HG02938 (cell line): Measurements from ENCODE around the gene BSND.
"Not testable (repeated sequence)": the region's sequence is repeated elsewhere in the genome, so short reads cannot be mapped to it uniquely, and the experiment has no call there.

Experiments
- ATAC-seq: cut with Tn5 transposase; IDR thresholded peaks from one replicate; pipeline ENCODE4 v1.9.1; 2021; ENCODE audit warnings: mild to moderate bottlenecking, moderate library complexity; ENCODE audit not compliant: unreplicated experiment

Gene BSND

GRCh38 chr1:55015731-55016620 lies 17.2 kb downstream of the BSND start:
- no peak for ATAC-seq

DNA sequence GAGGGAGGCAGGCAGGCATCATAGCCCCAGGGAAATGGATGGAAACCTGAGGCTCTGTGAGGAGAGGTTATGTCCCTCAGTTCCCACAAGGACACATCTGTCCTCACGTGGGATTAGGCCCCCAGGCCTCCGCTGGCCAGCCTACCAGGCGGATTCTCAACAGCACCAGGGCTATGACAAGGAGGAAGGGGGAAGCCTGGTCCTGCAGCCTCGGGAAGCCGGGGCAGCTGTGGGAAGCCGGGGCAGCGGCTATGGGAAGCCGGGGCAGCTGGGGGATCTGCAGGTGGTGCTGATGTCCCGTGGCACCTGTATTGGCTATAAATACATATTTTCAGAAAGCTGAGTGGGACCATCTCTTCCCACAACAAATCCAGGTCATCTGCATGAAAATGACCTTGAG lies 19.7 kb downstream of the BSND start:
- ATAC-seq = no peak

DNA sequence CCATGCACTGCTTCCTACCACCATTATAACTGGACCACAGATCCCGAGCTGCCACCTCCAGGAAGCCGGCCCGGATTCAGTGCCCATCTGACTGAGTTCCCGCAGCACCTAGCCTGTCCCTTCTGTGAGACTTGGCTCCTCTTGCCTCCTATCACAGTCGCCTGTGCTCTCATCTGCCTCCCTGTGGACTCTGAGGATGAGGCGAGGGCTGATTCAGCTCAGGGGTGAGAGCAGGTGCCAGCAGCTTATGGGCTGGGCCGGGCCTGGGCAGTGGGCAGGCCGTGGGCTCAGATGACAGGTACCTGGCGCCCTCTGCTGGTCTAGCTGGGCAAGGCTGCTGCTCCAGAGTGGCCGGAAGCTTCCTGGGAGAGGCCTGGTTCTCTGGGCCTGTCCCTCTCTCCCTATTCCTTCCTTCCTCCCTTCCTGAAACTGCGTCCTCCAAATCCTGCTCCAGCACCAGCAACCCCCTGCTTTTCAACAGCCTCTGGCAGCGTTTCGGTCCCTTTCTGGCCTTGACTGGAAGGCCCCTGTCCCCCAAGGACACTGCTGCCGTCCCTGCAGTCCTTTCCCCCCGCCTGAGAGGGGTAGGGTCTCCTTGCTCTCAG lies 23.3 kb downstream of the BSND start:
- peak; percentile 67 for ATAC-seq

DNA sequence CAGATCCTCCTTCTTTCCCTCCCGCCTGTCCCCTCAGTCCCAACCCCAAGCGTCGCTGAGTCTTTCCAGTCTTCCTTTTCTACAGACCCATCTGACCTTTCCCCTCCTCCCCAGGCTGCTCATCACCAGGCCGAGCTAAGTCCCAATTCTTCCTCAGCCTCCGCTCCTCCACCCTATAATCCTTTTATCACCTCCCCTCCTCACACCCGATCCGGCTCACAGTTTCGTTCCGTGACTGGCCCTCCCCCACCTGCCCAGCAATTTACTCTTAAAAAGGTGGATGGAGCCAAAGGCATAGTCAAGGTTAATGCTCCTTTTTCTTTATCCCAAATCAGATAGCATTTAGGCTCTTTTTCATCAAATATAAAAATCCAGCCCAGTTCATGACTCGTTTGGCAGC lies 25.4 kb downstream of the BSND start:
- not testable (repeated sequence) for ATAC-seq

- not testable (repeated sequence) for ATAC-seq
Observed at GRCh38 chr1:55026682-55027081, 27.9 kb downstream of the BSND start.

DNA sequence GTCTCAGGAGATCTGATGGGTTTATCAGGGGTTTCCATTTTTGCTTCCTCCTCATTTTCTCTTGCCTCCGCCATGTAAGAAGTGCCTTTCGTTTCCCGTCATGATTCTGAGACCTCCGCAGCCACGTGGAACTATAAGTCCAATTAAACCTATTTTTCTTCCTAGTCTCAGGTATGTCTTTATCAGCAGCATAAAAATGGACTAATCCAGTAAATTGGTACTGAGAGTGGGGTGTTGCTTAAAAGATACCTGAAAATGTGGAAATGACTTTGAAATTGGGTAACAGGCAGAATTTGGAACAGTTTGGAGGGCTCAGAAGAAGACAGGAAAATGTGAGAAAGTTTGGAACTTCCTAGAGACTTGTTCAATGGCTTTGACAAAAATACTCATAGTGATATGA lies 32.4 kb downstream of the BSND start:
- not testable (repeated sequence) for ATAC-seq

- no peak for ATAC-seq
Observed at GRCh38 chr1:55033265-55033614, 34.5 kb downstream of the BSND start.

DNA sequence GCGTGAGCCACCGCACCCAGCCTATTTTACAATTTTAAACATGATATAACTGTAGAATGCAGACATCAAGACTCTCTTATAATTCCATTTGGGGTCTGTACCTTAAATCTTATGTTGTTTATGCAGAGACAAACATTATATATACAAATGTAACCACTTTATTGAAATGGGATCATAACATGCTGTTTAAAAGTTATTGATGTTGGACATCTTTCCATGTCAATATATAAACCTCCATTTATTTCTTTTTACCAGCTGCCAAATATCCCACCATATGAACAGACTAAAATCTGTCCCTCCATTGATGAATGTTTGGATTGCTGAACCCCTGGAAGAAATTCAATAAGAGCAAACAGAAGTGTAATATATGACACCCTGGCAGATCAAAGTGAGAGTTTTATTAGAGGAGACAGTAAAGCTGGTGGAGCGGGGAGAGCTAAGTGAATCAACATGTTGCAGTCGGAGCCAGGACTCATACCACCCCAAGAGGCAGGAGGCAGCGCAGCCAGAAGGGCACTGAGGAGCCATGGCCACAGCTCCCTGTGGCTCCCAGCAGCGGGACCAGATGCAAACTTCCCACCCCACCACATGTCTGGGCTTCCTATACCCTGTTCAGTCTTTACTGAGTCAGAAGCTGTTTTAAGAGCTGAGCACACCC lies 35.9 kb downstream of the BSND start:
- ATAC-seq = no peak

GRCh38 chr1:55035904-55036303 lies 37.2 kb downstream of the BSND start:
- no peak for ATAC-seq

DNA sequence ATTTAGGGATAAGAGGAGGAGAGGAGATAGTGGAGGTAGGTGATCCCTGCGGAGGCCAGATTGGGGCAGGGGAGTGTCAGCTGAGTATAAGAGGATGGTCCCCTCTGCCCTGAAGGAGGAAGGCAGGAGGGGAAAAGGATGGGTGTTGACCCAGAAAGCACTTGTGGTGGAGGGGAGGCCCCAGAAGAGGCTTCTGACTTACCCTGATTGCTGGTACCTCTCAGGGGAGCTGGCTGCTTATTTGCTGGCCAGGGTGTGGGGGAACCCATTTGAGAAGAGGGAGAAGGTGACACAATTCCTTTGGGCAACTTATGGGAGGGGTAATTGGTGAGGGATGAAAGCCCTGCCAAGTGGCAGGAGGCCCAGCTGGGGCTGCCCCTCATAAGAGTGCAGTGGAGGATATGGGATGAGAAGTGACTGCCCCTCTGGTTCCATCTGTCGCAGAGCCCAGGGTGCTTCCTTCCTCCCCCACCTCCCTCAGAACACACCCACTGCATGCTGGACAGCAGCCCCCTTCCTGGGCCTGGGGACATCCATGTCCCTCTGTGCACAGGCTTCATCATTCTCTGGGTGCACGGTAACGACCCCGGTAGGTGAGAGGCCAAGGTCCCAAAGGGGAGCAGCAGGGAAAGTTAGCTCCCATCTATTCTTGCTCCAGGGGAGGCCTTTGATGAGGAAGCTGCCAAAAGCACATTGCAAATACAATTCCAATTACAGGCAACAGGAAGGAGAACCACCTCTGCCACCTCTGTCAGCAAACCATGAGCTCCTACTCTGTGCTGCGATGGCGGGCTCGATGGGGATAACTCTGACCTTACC lies 39.2 kb downstream of the BSND start:
- ATAC-seq = no peak

DNA sequence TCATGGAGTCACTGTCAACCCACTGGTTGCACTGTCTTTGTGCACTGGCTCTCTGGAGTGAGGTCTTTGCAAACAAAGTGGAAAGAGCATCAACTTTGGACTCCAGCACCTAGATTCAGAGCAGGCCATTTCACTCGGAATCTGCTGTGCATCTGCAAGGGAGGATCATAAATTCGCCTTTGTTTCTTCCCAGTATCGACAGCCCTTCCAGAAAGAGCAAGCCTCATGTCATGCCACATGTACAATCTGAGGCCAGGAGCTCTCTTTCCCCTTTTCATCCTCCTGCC lies 39.8 kb downstream of the BSND start:
- no peak for ATAC-seq

GRCh38 chr1:55038974-55039341 lies 40.2 kb downstream of the BSND start:
- no peak for ATAC-seq

DNA sequence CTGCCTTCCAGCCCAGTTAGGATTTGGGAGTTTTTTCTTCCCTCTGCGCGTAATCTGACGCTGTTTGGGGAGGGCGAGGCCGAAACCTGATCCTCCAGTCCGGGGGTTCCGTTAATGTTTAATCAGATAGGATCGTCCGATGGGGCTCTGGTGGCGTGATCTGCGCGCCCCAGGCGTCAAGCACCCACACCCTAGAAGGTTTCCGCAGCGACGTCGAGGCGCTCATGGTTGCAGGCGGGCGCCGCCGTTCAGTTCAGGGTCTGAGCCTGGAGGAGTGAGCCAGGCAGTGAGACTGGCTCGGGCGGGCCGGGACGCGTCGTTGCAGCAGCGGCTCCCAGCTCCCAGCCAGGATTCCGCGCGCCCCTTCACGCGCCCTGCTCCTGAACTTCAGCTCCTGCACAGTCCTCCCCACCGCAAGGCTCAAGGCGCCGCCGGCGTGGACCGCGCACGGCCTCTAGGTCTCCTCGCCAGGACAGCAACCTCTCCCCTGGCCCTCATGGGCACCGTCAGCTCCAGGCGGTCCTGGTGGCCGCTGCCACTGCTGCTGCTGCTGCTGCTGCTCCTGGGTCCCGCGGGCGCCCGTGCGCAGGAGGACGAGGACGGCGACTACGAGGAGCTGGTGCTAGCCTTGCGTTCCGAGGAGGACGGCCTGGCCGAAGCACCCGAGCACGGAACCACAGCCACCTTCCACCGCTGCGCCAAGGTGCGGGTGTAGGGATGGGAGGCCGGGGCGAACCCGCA lies 40.8 kb downstream of the BSND start, which contains the start of gene PCSK9:
Gene PCSK9 (plus strand): TSS at position 207 of the 741 bp plus-strand sequence. CDS start 290 bp downstream, at position 497.
- no peak for ATAC-seq

- ATAC-seq = no peak
Observed at GRCh38 chr1:55040083-55040932, 41.6 kb downstream of the BSND start.

DNA sequence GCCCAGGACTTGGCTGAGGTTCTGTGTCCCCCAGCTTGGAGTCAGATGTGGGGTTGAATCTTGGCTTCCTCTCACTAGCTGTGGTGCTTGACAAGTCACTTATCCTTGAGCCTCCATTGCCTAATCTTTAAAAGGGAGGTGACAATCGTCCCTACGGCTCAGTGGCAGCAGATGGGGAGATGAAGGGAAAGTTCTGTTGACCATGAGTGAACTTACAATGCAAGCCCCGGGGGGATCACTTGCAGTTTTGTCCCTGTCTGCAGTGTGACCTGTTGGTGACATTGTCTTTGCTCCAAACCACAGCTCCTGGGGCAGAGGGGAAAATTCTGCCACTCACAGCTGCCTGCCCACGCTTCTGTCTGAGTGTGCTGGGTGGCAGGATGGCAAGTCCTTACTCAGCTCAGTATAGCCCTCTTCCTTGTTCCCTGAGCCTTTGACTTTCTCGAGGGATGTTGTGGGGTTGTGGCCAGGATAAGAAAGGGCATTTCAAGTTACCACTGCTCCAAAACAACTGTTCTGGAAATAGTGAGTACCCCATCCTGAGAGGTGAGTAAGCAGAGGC lies 42.3 kb downstream of the BSND start:
- no peak for ATAC-seq

DNA sequence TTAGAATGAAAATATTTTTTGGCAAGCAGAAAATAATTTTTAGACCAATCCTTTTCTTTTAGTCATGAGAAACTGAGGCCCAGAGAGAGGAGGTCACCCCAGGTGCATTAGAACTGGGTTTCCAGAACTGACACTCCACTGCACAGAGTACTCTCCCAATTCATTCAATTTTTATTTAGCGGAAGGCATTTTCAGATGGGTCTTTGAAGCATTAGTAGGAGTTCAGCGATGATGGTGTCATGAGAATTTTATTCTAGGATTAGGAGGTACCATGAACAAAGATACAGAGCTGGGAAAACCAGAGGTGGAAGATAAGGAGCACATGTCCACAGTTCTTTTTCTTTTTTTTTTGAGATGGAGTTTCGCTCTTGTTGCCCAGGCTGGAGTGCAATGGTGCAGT lies 42.9 kb downstream of the BSND start:
- ATAC-seq = no peak

GRCh38 chr1:55043011-55043410 lies 44.3 kb downstream of the BSND start:
- no peak for ATAC-seq

GRCh38 chr1:55043726-55044125 lies 45.0 kb downstream of the BSND start:
- no peak for ATAC-seq

- no peak for ATAC-seq
Observed at GRCh38 chr1:55044617-55045397, 46.1 kb downstream of the BSND start.
